Thyroid gland (tissue), 4 donors: ENCODE measurements around the gene ACOX1. TPM values are rescaled to one million over a fixed set of nuclear protein-coding genes. Genes with fewer than 3 reads are reported as not detected.
A peak's percentile ranks its signal among the peaks of the same experiment; 100 is the strongest.

Experiments
- DNase-seq, 2 donors: peaks; one replicate each; pipeline ENCODE4 v3.0.0-alpha.2; 2019
- H3K27ac ChIP-seq, 3 donors: fragments of 200-600 bp; sonication (generic); 1 replicate in 2 of 3; 2 replicates in 1 of 3; pipeline ENCODE4 v1.5.1; 2016 to 2019; ENCODE audit warnings: mild to moderate bottlenecking in 1 of 3, moderate library complexity in 1 of 3
- H3K27me3 ChIP-seq: fragments of 200-600 bp; sonication (generic); one replicate; pipeline ENCODE4 v1.5.1; 2019
- H3K36me3 ChIP-seq, 2 donors: fragments of 200-600 bp; sonication (generic); one replicate each; pipeline ENCODE4 v1.5.1; 2016 to 2019
- H3K4me1 ChIP-seq, 2 donors: fragments of 200-600 bp; sonication (generic); one replicate each; pipeline ENCODE4 v1.5.1; 2017 to 2019
- H3K4me3 ChIP-seq, 3 donors: fragments of 200-600 bp; sonication (generic); replicated peaks in 1 of 3; 1 replicate in 2 of 3; 2 replicates in 1 of 3; pipeline ENCODE4 v1.5.1; 2016; ENCODE audit warnings: mild to moderate bottlenecking in 1 of 3
- H3K9me3 ChIP-seq: fragments of 200-600 bp; sonication (generic); one replicate; pipeline ENCODE4 v1.5.1; 2017
- POLR2A ChIP-seq, 2 donors: fragments of 450-650 bp; IDR thresholded peaks; one replicate each; pipeline ENCODE4 v1.6.1; 2017; ENCODE audit warnings: antibody characterized with exemption in 2 of 2, mild to moderate bottlenecking in 2 of 2, moderate library complexity in 1 of 2
- WGBS, 2 donors: methylation state at CpG; one replicate each; pipeline ENCODE4 v1.1.5; 2017; 5-methylcytosine and 5-hydroxymethylcytosine counted together
- intact Hi-C: fragments of 100-400 bp; cut with DNase I; formaldehyde crosslinking; loops from one replicate; pipeline ENCODE4 v1.15.1; 2023
- total RNA-seq, 4 donors: library from RNA; depleted of rRNA; stranded (reverse); fragments of >200 nt; gene quantifications; one replicate each; pipeline ENCODE4 v1.2.3, GENCODE V29; 2016
- TF ChIP-seq, protein P1 (sequence below), 6 experiments: fragments of 200-600 bp in 3 of 6; fragments of 450-650 bp in 3 of 6; sonication (generic) in 3 of 6; IDR thresholded peaks; one replicate each; pipeline ENCODE4 v1.5.1; 2016 to 2019; ENCODE audit warnings: antibody characterized with exemption in 6 of 6, mild to moderate bottlenecking in 2 of 6, inconsistent platforms in 1 of 6, moderate library complexity in 1 of 6

The ACOX1 gene
- total RNA-seq, 4 donors from 2014 or later: 59.6 to 102 (median 75.5) TPM

DNA sequence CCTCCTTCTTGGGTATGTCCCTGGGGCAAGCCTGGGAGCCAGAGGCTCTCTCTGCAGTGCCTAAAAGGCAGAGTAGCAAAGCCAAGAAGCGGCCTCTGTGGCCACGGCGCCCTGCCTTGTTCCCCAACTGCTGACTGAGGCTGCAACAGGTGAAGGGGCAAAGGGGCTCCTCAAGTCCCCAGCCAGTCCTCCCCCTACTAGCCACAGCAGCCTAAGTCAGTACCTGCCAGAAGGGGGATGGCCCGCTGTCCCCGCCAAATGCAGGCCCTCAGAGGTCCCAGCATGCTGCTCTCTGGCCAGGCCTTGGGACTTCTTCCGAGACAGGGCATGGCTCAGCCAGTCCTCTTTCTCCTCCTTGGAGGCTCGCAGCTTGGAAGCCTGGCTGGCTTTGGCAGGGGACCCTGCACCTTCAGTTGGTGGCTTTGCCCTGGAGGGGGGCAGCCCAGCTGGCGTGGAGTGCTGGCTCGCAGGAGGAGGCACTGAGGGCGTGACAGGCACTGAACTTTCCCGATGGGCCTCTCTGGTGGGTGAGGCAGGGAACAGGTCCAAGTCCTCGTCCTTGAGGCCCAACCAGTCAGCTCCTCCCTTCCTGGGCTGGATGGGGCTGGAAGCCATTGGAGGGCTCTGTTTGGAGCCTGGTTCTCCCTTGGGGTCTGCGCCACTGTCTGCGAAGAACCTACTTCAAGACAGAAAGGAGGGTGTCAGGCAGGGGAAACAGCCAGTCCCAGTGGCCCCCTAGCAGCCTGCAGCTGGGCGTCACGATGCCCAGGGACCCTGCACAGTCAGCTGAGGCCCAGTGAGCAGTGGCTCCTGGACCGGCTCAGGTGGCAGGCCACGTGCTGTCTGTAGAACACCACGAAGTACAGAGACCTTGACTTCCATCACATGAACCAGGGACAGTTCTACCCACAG, 55.7 kb downstream of the ACOX1 start:
- TF ChIP-seq, protein P1, sequence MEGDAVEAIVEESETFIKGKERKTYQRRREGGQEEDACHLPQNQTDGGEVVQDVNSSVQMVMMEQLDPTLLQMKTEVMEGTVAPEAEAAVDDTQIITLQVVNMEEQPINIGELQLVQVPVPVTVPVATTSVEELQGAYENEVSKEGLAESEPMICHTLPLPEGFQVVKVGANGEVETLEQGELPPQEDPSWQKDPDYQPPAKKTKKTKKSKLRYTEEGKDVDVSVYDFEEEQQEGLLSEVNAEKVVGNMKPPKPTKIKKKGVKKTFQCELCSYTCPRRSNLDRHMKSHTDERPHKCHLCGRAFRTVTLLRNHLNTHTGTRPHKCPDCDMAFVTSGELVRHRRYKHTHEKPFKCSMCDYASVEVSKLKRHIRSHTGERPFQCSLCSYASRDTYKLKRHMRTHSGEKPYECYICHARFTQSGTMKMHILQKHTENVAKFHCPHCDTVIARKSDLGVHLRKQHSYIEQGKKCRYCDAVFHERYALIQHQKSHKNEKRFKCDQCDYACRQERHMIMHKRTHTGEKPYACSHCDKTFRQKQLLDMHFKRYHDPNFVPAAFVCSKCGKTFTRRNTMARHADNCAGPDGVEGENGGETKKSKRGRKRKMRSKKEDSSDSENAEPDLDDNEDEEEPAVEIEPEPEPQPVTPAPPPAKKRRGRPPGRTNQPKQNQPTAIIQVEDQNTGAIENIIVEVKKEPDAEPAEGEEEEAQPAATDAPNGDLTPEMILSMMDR (IDR thresholded peaks at IDR 0.05): no peak
- TF ChIP-seq POLR2A (IDR thresholded peaks at IDR 0.05): no peak
- Histone ChIP-seq H3K4me1 (peaks cover 32 to 45% of the 10 kb centered on the region in 2 donors), H3K36me3 (peaks cover 0 to under 1% of the 10 kb centered on the region in 2 donors), H3K9me3 (no peaks in the 10 kb centered on the region), H3K4me3 (no peak overlapping the region), H3K27me3 (no peaks in the 10 kb centered on the region), H3K27ac (peak overlapping the region; percentile 44 to 76 (median 72))
- 66 to 78% methylated on average over 9 to 14 of the region's 19 CpGs for WGBS, 2 donors
- intact Hi-C loops: no loop called here
- peak; percentile 77 to 79 for DNase-seq

DNA sequence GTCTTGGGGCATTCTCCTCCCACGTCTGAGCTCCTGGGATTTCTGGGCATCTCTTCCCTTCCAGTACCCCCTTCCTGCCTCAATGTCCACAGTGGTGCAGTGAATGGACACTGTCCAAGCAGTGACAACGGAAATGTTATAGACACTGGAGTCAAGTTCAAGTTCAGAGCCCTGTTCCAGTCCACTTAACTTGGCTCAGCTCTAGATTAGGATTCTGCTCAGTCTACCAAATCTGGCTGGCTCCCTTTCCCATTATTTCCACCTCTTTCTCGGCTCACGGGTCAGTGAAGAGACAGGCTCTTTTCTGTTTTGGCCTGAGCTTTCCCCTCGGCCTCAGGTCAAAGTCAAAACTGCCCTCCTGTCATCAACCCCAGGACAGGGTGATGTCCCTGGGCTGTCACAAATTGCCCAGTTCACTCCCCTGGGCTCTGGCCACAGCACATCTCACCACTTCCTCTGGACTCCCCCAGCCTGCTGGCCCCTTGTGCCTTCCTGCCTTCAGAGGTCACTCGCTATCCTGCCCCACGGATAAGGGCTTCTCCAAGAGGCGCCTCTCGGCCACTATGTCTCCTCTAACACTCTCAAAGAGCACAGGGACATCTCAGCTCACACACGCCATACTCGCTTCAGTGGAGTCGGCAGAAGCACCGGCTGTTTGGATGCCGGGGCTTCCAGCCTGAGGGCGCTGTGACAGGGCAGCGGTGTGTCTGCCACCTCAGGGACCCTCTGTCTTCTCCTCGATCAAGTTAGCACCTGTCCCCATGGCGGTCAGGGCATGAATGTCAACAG, 56.6 kb downstream of the ACOX1 start:
- TF ChIP-seq, protein P1 (IDR thresholded peaks at IDR 0.05): no peak
- no peak for TF ChIP-seq POLR2A (IDR thresholded peaks at IDR 0.05)
- H3K9me3 ChIP-seq: no peaks in the 10 kb centered on the region
- peak overlapping the region; percentile 44 to 76 (median 72) for H3K27ac ChIP-seq
- WGBS, 2 donors: 57 to 64% methylated on average over 17 to 18 of the region's 18 CpGs
- H3K36me3 ChIP-seq: peaks cover 0 to 8% of the 10 kb centered on the region in 2 donors
- no peak overlapping the region for H3K4me3 ChIP-seq
- H3K27me3 ChIP-seq: no peaks in the 10 kb centered on the region
- H3K4me1 ChIP-seq: peaks cover 32 to 45% of the 10 kb centered on the region in 2 donors
- peak; percentile 61 for DNase-seq
- intact Hi-C loops: no loop called here

- intact Hi-C loops: no loop called here
- peak overlapping the region in 2 of 3 donors; percentile 72 to 76 for H3K27ac ChIP-seq
- H3K4me1 ChIP-seq: peaks cover 32 to 45% of the 10 kb centered on the region in 2 donors
- peaks cover 0 to 8% of the 10 kb centered on the region in 2 donors for H3K36me3 ChIP-seq
- TF ChIP-seq, protein P1 (IDR thresholded peaks at IDR 0.05): no peak
- TF ChIP-seq POLR2A (IDR thresholded peaks at IDR 0.05): no peak
- DNase-seq: no peak
- WGBS, 2 donors: 89 to 91% methylated on average over 11 to 14 of the region's 15 CpGs
- H3K9me3 ChIP-seq: no peaks in the 10 kb centered on the region
- H3K4me3 ChIP-seq: no peak overlapping the region
- H3K27me3 ChIP-seq: no peaks in the 10 kb centered on the region
Measured at GRCh38 chr17:75921596-75921995, 57.4 kb downstream of the ACOX1 start.

- H3K36me3 ChIP-seq: peaks cover 0 to 8% of the 10 kb centered on the region in 2 donors
- no peaks in the 10 kb centered on the region for H3K9me3 ChIP-seq
- peak overlapping the region in 2 of 3 donors; percentile 47 to 52 for H3K27ac ChIP-seq
- peak; percentile 69 to 76 for DNase-seq
- H3K4me3 ChIP-seq: no peak overlapping the region
- H3K27me3 ChIP-seq: no peaks in the 10 kb centered on the region
- intact Hi-C loops: no loop called here
- TF ChIP-seq, protein P1 (IDR thresholded peaks at IDR 0.05): no peak
- no peak for TF ChIP-seq POLR2A (IDR thresholded peaks at IDR 0.05)
- H3K4me1 ChIP-seq: peaks cover 32 to 45% of the 10 kb centered on the region in 2 donors
- WGBS, 2 donors: 48 to 79% methylated on average over 5 to 9 of the region's 11 CpGs
Measured at GRCh38 chr17:75920045-75920560, 58.9 kb downstream of the ACOX1 start.
